Measurements from ENCODE around the gene GALNT2. TPM values are rescaled to one million over a fixed set of nuclear protein-coding genes. Genes with fewer than 3 reads are reported as not detected.
A peak's percentile ranks its signal among the peaks of the same experiment; 100 is the strongest.

Gene GALNT2
- total and polyA plus RNA-seq, 4 donors: 47.5 to 182 (median 114) TPM

GRCh38 chr1:230105245-230105753 lies 38.3 kb downstream of the GALNT2 start:
- peaks cover 24 to 65% (median 54%) of the 10 kb centered on the region in 4 donors for H3K4me1 ChIP-seq (ENCODE audit: control insufficient read depth in 4 of 4, insufficient read depth in 4 of 4, low read length in 3 of 4)
- TF ChIP-seq JUND (IDR thresholded peaks at IDR 0.05): no peak
- no peak for TF ChIP-seq SP1 (IDR thresholded peaks at IDR 0.05)
- TF ChIP-seq ZBTB33 (IDR thresholded peaks at IDR 0.05): no peak
- no peak for TF ChIP-seq MAX (IDR thresholded peaks at IDR 0.05)
- no peak for TF ChIP-seq YY1 (IDR thresholded peaks at IDR 0.05)
- no peak for TF ChIP-seq NR2F2 (IDR thresholded peaks at IDR 0.05)
- TF ChIP-seq RAD21 (IDR thresholded peaks at IDR 0.05): no peak
- TF ChIP-seq HNF4G (IDR thresholded peaks at IDR 0.05): no peak
- TF ChIP-seq RXRA (IDR thresholded peaks at IDR 0.05): no peak
- no peak for TF ChIP-seq GABPA (IDR thresholded peaks at IDR 0.05 in 1 of 2, conservative IDR thresholded peaks at IDR 0.05 in 1 of 2)
- no peak for TF ChIP-seq TAF1 (conservative IDR thresholded peaks at IDR 0.05)
- TF ChIP-seq FOXA2 (IDR thresholded peaks at IDR 0.05): no peak
- no peak for TF ChIP-seq HNF4A (conservative IDR thresholded peaks at IDR 0.05)
- no peaks in the 10 kb centered on the region for H3K9me3 ChIP-seq (ENCODE audit: control insufficient read depth in 4 of 4, low read length in 3 of 4)
- peak overlapping the region; percentile 81 to 98 for H3K27ac ChIP-seq (ENCODE audit: low read depth in 1 of 2, low read length in 2 of 2)
- no peaks in the 10 kb centered on the region for H3K27me3 ChIP-seq (ENCODE audit: control insufficient read depth in 4 of 4, insufficient read depth in 4 of 4, low read length in 3 of 4)
- H3K36me3 ChIP-seq (ENCODE audit: control insufficient read depth in 4 of 4, insufficient read depth in 3 of 4, low read depth in 1 of 4, low read length in 3 of 4): no peaks in the 10 kb centered on the region
- 38% methylated on average over 12 of the region's 12 CpGs for WGBS
- peak overlapping the region in 1 of 3 donors; percentile 13 for H3K4me3 ChIP-seq (ENCODE audit: low read depth in 1 of 3, low read length in 3 of 3)
- no peak overlapping the region for H3K9ac ChIP-seq (ENCODE audit: low read depth in 1 of 2, low read length in 2 of 2)
- DNase-seq (ENCODE audit: low spot score): no peak

GRCh38 chr1:230105754-230106625 lies 39.0 kb downstream of the GALNT2 start:
- Histone ChIP-seq H3K36me3 (ENCODE audit: control insufficient read depth in 4 of 4, insufficient read depth in 3 of 4, low read depth in 1 of 4, low read length in 3 of 4) (no peaks in the 10 kb centered on the region), H3K27me3 (ENCODE audit: control insufficient read depth in 4 of 4, insufficient read depth in 4 of 4, low read length in 3 of 4) (no peaks in the 10 kb centered on the region), H3K9ac (ENCODE audit: low read depth in 1 of 2, low read length in 2 of 2) (no peak overlapping the region), H3K4me3 (ENCODE audit: low read depth in 1 of 3, low read length in 3 of 3) (peak overlapping the region in 2 of 3 donors; percentile 12 to 15), H3K4me1 (ENCODE audit: control insufficient read depth in 4 of 4, insufficient read depth in 4 of 4, low read length in 3 of 4) (peaks cover 24 to 66% (median 55%) of the 10 kb centered on the region in 4 donors), H3K9me3 (ENCODE audit: control insufficient read depth in 4 of 4, low read length in 3 of 4) (no peaks in the 10 kb centered on the region), H3K27ac (ENCODE audit: low read depth in 1 of 2, low read length in 2 of 2) (peak overlapping the region; percentile 81 to 98)
- no peak for DNase-seq (ENCODE audit: low spot score)
- TF ChIP-seq FOXA2 (IDR thresholded peaks at IDR 0.05) (peak; percentile 86), RXRA (IDR thresholded peaks at IDR 0.05) (peak; percentile 91 to 99), CTCF (IDR thresholded peaks at IDR 0.05; ENCODE audit: low read depth, low read length, missing input control) (no peak), REST (IDR thresholded peaks at IDR 0.05) (peak; percentile 75), EGR1 (IDR thresholded peaks at IDR 0.05; ENCODE audit: low read depth in 2 of 2) (peak; percentile 62 to 91), YY1 (IDR thresholded peaks at IDR 0.05) (peak; percentile 91), HNF4G (IDR thresholded peaks at IDR 0.05) (peak; percentile 89), FOXA1 (IDR thresholded peaks at IDR 0.05) (peak; percentile 80), ATF3 (IDR thresholded peaks at IDR 0.05) (peak; percentile 80), SP1 (IDR thresholded peaks at IDR 0.05) (peak; percentile 97), RAD21 (IDR thresholded peaks at IDR 0.05) (peak; percentile 63), NR2F2 (IDR thresholded peaks at IDR 0.05) (peak; percentile 67), GABPA (IDR thresholded peaks at IDR 0.05 in 1 of 2, conservative IDR thresholded peaks at IDR 0.05 in 1 of 2) (peak in 1 of 2 donors; percentile 40), ZBTB33 (IDR thresholded peaks at IDR 0.05) (peak; percentile 91), MAX (IDR thresholded peaks at IDR 0.05) (peak; percentile 99), JUND (IDR thresholded peaks at IDR 0.05) (peak; percentile 90 to 98), HNF4A (conservative IDR thresholded peaks at IDR 0.05) (peak; percentile 98 to 99), TAF1 (conservative IDR thresholded peaks at IDR 0.05) (no peak)
- WGBS: 26% methylated on average over 10 of the region's 10 CpGs
